HG02852 (cell line): Measurements from ENCODE around the gene BOD1L1.
A peak's percentile ranks its signal among the peaks of the same experiment; 100 is the strongest.

Source experiments
- ATAC-seq: cut with Tn5 transposase; IDR thresholded peaks from one replicate; pipeline ENCODE4 v1.9.1; 2021; ENCODE audit warnings: mild to moderate bottlenecking, moderate library complexity; ENCODE audit not compliant: unreplicated experiment

Gene BOD1L1

DNA sequence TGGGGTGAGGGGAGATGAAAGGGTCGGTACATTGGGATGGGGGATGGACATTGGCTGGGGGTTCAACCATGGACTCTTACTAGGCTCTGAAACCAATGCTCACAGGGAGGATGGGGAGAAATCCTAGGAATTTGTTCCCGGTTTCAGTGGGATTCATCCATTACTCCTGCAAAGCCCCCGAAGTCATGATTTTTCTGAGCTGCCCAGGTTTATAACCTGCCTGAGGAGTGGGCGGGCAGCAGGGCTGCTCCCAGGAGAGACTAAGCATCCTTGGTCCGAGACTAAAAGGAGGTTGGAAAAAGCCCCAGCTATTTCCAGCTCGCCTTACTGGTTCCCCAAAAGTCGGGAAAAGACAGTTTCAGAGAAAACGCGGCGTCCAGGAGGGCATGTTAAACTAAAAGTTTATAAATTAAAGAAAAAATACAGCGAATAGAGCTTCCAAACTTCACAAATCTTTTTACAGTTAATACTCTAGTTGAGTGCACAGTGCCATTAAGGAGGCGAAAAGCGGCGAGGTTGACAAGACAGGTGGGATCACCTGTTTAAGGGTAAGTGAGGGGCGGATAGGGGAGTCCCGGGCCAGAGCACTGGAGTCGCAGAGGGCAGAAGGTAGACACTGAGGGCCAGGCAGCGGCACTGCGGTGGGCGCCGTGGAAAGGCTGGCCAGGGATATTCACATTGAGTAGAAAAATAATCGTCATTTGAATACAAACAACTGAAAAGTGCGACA is 86.9 kb downstream of the BOD1L1 start:
- ATAC-seq, result no peak

DNA sequence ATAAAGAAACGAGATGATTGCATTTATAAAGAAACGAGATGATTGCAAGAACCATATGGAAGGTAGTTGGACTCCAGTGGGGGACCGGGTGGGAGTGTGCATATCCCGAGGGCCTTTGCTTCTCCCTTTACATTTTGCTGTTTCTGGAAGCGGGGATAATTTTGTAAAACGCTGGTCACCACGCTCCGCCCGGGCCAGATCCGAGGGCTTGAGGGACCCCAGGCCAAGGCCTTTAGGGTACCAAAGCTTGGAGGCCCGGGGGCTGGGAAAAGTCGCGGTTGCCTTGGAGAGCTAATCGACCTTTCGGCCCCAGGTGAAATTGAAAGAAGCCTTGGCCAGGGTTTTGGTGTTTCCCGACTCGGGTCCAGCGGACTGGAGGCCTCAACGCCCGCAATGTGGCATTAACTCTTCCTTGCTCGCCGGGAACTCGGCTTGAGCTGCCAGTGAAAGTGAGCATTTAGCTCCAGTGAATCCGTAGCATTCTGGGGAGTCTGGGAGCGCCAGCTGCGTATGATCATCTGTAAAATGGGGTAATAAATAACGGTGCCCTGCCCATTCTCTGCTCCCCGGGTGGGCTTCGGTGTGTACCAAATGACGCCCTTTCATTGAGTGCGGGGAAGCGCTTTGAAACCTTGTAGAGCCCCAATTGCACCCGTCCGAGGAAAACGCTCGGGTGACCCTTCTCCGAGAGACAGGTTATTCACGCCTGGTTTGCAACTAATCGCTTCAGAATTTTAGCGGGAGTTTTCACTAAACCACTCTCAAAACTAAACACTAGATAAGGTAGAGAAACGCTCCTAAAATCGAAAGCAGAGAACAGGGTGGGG is 87.7 kb downstream of the BOD1L1 start:
- no peak for ATAC-seq

DNA sequence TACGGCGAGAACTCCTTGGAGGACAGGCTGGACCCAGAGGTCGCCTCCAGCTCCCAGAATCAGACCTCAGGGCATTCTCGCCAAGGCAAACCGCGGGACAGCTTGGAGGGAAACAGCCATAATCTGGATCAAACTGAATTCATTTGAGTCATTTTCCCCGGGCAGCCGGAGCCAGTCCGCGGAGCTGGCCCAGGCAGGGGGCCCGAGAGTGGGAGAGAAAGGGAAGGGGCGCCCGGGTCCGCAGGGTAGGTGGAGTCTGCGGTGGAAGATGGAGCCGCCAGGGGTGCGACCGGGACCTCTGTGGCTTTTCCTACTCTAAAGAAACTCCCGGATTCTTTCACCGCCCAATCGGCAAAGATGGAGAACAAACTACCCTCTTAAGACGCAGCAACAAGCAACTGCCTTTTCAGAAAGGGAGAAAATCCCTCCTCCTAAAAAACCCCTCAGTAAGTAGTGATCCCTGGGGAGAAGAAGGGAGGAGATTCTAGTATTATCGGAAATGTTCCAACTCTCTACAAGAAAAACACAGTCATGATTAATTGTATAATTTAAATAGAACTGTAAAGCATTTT is 88.4 kb downstream of the BOD1L1 start:
- no peak for ATAC-seq

DNA sequence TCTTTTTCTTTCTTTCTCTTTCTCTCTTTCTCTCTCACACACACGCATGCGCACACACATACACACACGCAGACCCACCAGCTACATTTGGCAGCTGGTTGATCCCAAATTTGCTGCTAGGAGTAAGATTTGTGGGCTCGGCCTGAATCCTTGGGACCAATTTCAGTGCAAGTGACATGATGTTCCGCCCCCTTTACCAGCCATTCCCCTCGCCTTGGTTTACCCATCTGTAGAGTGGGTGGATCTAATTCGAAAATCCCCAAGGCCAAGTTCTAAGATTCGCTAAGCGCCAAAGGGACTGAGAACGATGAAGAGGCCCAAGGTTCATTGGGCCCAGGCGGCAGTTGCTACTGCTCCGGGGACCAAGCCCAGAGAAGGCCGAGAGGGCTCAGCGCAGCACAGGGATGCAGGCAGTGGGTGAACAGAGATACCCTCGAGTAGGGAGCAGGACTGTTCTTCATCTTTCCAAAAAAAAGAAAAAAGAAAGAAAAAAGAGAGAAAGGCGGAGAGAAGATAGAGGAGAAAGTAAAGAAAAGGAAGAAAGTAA is 89.0 kb downstream of the BOD1L1 start:
- ATAC-seq, result no peak

DNA sequence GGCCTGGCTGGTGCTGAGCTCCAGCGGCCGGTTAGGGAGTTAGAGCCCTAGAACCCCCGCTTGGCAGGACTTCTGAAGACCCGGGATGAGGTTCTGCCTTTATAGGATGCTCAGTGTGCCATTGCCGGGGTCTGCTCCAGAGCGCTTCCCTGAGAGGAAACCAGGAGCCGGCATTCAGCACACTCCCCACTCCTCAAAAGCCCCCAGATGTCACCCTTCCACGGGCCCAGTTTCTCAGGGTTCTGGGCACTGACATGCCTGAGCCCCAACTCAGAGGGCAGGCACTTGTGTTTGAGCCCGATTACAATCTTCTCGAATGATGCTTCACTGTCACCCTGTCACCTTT is 89.7 kb downstream of the BOD1L1 start:
- no peak for ATAC-seq

DNA sequence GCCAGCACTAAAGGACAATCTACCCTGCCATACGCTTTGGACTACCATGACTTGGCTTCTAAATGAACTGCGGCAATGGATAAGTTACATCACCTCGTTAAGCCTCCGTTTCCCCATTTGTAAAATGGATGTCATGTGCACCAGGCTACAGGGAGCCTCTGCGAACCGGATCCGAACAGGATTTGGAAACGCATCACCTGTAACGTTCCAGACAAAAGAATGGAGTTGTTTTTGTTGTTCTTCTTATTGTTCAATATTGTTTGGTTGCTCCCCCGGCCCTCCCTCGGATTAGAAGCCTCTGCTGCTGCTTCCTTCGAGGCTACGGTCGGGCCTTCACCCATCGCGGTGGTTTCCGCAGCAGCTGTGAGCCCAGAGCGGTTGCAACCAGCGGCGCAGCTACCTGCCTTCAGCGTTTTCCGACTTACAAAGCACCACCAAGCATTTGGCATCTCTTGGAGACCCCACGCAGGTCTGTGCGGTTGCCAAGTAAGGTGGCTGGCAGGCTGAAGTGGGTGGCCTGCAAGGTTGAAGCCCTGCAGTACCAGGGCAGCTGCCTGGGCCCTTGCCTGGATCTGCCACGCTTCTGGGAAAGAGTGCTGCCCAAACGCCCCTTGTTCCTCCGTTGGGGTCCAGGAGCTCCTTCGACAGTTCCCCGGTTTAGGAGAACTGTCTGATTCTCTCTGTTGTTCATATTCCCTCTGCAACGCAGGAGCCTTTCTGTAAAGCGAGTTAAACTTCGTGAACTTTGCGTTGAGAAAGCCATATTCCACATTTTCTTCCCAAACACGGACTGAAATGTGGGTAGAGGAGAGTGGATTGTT is 90.3 kb downstream of the BOD1L1 start:
- no peak for ATAC-seq

DNA sequence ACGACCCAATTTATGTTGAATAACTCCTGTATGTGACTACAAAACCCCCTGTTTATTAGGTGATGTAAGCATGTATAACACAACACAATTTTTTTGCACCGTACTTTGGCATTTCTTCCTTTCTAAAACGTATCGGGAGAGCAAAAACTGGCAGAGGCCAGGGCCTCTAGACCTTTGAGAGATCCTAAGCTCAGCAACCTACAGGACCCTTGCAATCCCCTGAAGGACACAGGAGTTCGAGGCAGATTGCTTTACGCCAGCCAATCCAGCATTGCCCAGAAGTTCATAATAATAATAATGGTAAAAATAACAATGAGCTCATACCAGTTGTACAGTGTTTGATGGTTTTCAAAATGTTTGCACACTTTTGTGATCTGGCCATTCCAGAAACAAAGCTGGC is 90.9 kb downstream of the BOD1L1 start:
- no peak for ATAC-seq

DNA sequence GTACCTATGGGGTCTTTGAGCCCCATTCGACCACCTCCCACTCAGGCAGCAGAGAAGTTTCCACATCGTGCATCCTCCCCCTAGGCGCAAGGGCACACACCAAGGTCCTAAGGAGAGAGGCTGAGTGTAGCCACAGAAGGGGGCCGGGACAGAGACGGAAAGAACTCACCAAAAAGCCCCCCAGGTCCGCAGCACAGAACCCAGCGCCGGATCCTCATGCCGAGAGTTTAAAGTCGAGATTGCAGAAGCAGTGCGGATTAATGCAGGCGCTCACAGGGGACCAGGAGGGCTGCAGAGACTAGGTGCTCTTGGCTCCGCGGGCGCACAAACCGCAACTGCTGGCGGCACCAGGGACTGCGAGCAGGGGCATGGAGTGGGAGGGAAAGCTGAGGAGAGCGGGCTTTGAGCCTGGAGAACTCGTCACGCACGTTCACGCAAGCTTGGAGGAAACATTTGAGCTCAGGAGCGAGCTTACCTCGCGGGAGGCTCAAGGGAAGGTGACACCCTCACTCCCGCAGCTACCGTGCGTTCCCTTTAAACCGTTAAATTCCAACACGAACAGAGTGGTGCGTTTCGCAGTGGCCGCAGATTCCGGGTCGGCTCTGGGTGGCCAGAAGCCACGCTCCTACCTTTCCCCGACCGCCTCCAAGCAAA is 91.7 kb downstream of the BOD1L1 start:
- no peak for ATAC-seq

DNA sequence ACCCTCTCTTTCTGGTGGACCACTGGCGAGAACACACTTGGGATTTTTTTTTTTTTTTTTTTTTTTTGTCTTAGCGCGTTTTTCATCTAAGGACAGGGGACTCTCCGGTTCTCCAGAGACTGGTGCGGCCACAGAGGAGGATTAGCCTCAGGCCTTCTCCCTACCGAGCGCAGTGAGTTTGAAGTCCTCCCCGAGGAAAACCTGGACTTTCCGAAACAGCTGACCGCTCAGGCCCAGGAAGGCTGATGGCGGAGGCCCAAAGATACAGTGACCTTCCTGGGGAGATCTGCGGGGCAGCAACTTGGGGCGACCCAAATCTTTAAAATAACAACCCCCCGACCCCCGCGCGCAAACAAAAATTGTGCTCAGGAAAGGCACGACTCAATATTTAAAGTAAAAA is 92.4 kb downstream of the BOD1L1 start:
- ATAC-seq, result no peak

DNA sequence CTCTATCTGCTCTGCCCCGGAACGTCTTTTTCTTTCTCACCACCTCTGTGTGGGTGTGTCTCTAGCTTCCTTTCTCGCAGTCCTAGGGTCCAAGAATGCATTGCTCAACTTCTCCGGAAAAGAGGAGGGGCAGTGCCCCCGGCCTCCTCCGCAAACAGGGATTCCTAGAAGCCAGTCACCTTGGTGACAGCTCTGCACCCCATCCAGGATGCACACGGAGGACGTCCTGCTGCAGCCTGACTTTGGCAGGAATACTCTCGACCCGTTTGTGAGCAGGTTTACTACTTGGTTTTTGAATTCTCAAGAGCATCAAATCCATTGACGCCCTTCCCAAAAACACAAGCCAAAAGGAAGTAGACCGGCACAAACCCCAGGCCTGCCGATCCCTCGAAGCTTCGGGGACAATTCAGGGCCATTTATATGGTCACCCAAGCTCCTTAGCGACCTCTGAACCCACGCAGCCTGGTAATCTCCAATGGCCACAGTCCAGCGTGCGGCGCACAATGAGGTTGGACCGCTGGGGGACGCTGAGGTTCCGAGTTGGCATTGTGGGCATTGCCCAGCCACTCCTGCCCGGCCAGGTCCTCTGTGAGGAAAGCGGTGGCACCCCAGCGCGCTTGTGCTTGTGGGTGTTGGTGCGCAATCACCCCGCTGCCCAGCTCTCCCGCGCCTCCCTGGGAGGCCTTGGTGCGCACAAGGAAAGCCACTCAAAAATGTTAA is 93.0 kb downstream of the BOD1L1 start:
- ATAC-seq, result no peak

DNA sequence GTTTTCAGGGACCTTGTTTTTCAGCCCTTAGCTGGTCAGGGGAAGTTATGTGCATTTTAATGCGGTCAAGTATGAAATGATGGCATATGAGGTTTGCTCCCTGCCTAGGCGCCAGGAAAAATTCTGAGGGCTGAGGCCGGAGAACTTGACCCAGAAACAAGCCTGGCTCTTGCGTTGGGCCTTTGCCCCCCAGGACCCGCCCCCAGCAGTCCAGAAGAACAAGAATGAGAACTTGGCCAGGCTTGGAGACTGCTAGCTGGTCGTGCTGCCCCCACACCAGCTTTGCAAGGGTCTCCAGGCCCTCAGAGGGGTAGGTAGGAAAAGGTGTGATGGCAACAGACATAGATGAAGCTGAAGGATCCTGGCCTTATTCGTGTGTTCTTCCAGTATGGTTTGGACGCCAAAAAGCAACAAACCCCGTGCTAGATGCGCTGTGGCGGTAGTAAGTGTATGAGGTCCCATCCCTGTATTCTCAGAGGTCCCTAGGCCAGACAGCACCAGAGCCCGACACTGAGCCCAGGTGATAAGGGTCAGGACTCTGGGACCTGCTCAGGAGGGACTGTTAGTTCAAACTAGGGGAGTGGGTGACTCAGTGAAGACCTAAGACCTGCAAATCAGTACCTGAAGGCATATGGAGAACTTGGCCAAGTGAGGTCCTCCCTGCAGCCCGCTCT is 93.7 kb downstream of the BOD1L1 start:
- ATAC-seq, result no peak

DNA sequence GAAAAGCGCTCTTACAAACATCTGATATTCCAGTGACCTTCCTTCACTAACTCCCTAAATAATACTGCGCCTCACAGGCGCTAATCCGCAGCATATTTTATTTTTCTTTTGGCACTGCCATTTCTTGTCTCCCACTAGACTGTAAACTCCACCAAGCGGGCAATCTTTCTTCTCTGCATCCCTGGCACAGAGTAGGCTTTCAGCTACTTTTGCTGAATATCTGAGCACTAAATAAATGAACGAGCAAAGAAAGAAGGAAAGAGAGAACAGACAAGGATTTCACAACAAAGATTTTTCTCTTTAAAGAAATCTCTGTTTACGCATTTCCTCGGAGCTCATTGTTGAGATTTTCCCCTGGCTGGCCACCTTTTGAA is 95.9 kb downstream of the BOD1L1 start:
- no peak for ATAC-seq

DNA sequence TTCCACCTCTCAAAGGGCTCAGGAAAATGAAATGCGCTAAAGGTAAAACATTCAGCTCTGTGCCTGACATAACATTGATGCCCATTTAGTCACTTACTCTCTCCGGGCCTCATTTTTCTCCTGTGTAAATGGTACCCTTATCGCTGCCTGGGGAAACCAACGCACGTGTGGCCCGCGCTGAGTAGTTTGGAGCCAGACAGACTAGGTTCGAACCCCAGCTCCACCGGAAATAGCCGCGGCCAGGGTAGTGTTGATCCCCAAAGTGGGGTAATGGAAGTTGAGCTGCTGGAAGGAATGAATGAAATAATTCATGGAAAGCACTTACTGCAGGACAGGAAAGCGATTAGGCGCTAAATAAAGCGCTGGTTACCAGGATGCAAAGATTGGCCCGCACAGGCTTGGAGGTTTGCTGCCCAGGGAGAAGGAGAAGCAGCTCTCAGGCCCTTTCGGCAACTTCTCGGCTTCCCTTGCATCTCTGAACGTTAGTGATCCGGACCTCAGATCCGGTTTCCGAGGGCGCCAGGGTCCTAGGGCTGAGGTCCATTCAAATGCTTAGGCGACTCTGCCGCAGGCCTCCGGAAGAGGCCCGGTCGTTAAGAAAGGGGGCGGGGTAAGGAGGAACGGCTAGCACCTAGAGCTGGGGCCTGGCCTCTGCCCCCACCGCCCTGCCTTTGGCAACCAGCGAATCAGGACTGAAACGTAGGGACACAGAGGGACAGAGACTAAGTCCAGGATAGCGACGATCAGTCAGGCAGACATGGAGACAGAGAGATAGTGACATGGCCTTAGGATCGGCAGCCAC is 96.5 kb downstream of the BOD1L1 start:
- no peak for ATAC-seq

DNA sequence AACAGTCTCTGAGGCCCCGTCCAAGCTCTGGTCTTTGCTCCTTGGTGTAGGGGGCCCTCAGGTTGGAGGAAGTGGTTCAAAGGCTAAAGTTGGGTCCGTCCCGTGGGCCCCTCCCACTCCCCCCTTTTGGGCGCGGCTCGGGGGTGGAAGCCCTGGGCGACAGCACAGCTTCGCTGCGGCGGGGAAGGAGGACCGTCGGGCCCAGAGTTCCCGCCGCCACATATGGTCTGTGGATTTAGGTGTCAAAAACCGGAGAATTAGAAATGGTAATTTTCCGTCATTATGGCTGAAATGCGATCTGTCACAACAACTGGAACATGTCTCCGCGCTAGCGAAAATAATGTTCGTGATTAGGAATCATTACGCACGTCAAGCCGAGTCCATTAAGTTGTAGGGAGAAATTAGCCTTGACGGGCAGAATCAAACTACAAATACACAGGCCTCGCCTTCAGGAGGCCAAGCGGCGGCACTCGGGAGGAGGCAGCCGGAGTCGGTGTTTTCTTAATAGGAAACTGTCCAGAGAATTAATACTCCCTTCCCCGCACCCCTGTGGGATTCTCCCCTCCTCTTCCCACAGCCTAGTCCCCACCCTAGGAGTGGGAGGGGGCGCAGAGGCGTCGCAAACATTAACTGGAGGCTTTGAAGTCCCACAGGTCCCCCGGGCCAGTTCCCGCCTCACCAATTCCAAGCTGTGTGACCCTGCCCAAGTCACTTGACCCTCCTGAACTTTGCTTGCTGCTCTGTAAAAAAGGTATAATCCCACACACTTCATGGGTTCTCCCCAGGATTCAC is 98.2 kb downstream of the BOD1L1 start:
- no peak for ATAC-seq

DNA sequence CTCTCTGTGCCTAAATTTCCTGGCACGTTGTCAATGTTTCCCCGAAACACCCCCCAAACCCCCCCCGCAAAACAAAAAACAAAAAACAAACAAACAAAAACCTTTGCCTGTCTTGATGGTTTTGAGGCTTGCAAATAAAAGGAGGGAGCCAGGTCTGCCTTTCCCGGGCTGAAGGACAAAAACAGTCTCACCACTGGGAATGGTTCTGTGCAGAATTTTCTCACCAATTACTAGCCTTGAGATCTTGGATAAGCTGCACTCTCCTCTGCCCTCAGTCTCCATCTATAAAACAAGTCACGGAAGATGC is 98.8 kb downstream of the BOD1L1 start:
- no peak for ATAC-seq

DNA sequence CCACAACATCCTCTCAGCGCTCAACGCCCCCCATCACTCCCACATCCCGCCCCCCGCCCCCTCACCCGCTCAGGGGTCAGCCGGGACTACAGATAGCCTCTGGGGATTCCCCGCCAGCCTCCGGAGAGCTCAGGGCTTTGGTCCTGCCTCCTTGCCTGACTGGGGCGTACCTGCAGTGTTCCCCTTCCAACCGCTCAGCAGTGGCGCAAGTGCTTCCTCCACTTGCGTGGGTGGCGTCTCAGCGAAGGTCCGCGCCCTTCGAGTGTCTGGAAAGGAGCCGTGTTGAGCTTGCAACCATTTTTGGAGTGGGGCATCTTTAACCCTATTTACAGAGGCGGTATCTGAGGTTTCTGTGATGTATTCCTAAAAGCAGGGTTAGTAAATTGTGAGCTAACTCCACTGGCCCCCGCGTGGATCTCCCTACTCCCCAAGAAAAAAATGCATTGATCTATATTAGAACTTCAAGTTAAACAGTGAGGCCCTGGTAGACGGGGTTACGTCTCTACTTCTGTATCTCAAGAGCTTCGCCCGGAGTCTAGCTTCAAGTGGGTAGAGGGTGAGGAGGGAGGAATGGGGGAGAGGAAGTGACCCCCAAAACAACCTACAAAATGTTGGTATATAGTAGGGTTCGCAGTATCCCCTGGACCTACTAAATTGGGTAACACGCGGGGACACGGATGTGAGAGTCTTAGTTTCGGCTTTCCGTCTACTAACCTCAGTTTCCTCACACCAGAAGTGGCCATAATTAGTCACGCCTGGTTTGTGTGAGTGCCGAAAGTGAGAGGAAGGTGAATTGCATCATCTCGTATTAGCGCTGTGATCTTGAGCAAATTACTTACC is 99.3 kb downstream of the BOD1L1 start:
- peak; percentile 76 for ATAC-seq
